HUES48 (cell line): Measurements from ENCODE around the gene ANKRD66.

Experiments
- H3K27ac ChIP-seq: one replicate; pipeline ENCODE4 v1.7.0; 2013; ENCODE audit warnings: low read depth, low read length, inconsistent platforms
- H3K27me3 ChIP-seq: 2 replicates; pipeline ENCODE4 v1.6.1; 2013; ENCODE audit warnings: mild to moderate bottlenecking, low read length; ENCODE audit not compliant: control insufficient read depth, insufficient read depth
- H3K36me3 ChIP-seq: 2 replicates; pipeline ENCODE4 v1.6.1; 2013; ENCODE audit warnings: low read length; ENCODE audit not compliant: control insufficient read depth, insufficient read depth
- H3K4me1 ChIP-seq: 2 replicates; pipeline ENCODE4 v1.6.1; 2013; ENCODE audit warnings: mild to moderate bottlenecking, low read length; ENCODE audit not compliant: control insufficient read depth, insufficient read depth
- H3K4me3 ChIP-seq: 2 replicates; pipeline ENCODE4 v1.5.1; 2013; ENCODE audit warnings: mild to moderate bottlenecking, low read depth, low read length
- H3K9ac ChIP-seq: 2 replicates; pipeline ENCODE4 v1.6.1; 2013; ENCODE audit warnings: mild to moderate bottlenecking, low read depth, low read length, moderate library complexity
- H3K9me3 ChIP-seq: 2 replicates; pipeline ENCODE4 v1.6.1; 2013; ENCODE audit warnings: low read length; ENCODE audit not compliant: control insufficient read depth, insufficient read depth

The ANKRD66 gene

GRCh38 chr6:46746696-46747095 is at the start of gene ANKRD66:
Gene ANKRD66 (plus strand): TSS chr6:46746933. CDS start chr6:46751949, 5,016 bp downstream.
- Histone ChIP-seq H3K9me3 (no peaks in the 10 kb centered on the region), H3K27me3 (no peaks in the 10 kb centered on the region), H3K4me3 (no peak within 1 kb of the TSS), H3K36me3 (no peaks in the 10 kb centered on the region), H3K4me1 (peaks cover 17% of the 10 kb centered on the region), H3K27ac (no peak within 1 kb of the TSS), H3K9ac (no peak within 1 kb of the TSS)

GRCh38 chr6:46699970-46700369 is 46.8 kb upstream of the ANKRD66 start:
- Histone ChIP-seq H3K36me3 (no peaks in the 10 kb centered on the region), H3K27ac (no peak overlapping the region), H3K9me3 (no peaks in the 10 kb centered on the region), H3K9ac (no peak overlapping the region), H3K27me3 (no peaks in the 10 kb centered on the region), H3K4me1 (no peaks in the 10 kb centered on the region; the same call in 1 of the 2 replicates), H3K4me3 (no peak overlapping the region)

- Histone ChIP-seq H3K9me3 (no peaks in the 10 kb centered on the region), H3K27ac (no peak overlapping the region), H3K4me1 (peaks cover 3% of the 10 kb centered on the region; the same call in 1 of the 2 replicates), H3K36me3 (no peaks in the 10 kb centered on the region), H3K27me3 (no peaks in the 10 kb centered on the region), H3K4me3 (no peak overlapping the region), H3K9ac (no peak overlapping the region)
Observed at GRCh38 chr6:46704562-46704961, 42.2 kb upstream of the ANKRD66 start.

- no peak overlapping the region for H3K9ac ChIP-seq
- no peak overlapping the region for H3K4me3 ChIP-seq
- H3K27me3 ChIP-seq, result no peaks in the 10 kb centered on the region
- no peak overlapping the region for H3K27ac ChIP-seq
- H3K36me3 ChIP-seq, result no peaks in the 10 kb centered on the region
- no peaks in the 10 kb centered on the region for H3K9me3 ChIP-seq
- H3K4me1 ChIP-seq, result peaks cover 3% of the 10 kb centered on the region; the same call in 1 of the 2 replicates
Observed at GRCh38 chr6:46706464-46706863, 40.3 kb upstream of the ANKRD66 start.

- H3K4me1 ChIP-seq, result no peaks in the 10 kb centered on the region
- no peak overlapping the region for H3K27ac ChIP-seq
- H3K4me3 ChIP-seq, result no peak overlapping the region
- H3K9ac ChIP-seq, result no peak overlapping the region
- no peaks in the 10 kb centered on the region for H3K9me3 ChIP-seq
- H3K27me3 ChIP-seq, result no peaks in the 10 kb centered on the region
- H3K36me3 ChIP-seq, result no peaks in the 10 kb centered on the region
Observed at GRCh38 chr6:46711491-46711890, 35.2 kb upstream of the ANKRD66 start.

- H3K36me3 ChIP-seq, result no peaks in the 10 kb centered on the region
- H3K27ac ChIP-seq, result no peak overlapping the region
- H3K4me3 ChIP-seq, result no peak overlapping the region
- H3K9ac ChIP-seq, result no peak overlapping the region
- no peaks in the 10 kb centered on the region for H3K9me3 ChIP-seq
- no peaks in the 10 kb centered on the region for H3K4me1 ChIP-seq
- no peaks in the 10 kb centered on the region for H3K27me3 ChIP-seq
Observed at GRCh38 chr6:46715141-46715540, 31.6 kb upstream of the ANKRD66 start.

- Histone ChIP-seq H3K36me3 (no peaks in the 10 kb centered on the region), H3K27ac (no peak overlapping the region), H3K4me3 (no peak overlapping the region), H3K4me1 (no peaks in the 10 kb centered on the region), H3K9me3 (no peaks in the 10 kb centered on the region), H3K9ac (no peak overlapping the region), H3K27me3 (no peaks in the 10 kb centered on the region)
Observed at GRCh38 chr6:46719099-46719498, 27.6 kb upstream of the ANKRD66 start.

GRCh38 chr6:46720401-46720800 is 26.3 kb upstream of the ANKRD66 start:
- H3K36me3 ChIP-seq, result no peaks in the 10 kb centered on the region
- no peaks in the 10 kb centered on the region for H3K9me3 ChIP-seq
- H3K27ac ChIP-seq, result no peak overlapping the region
- H3K27me3 ChIP-seq, result no peaks in the 10 kb centered on the region
- no peak overlapping the region for H3K9ac ChIP-seq
- H3K4me3 ChIP-seq, result no peak overlapping the region
- no peaks in the 10 kb centered on the region for H3K4me1 ChIP-seq

GRCh38 chr6:46729787-46730326 is 16.9 kb upstream of the ANKRD66 start:
- no peaks in the 10 kb centered on the region for H3K9me3 ChIP-seq
- no peaks in the 10 kb centered on the region for H3K36me3 ChIP-seq
- H3K27ac ChIP-seq, result no peak overlapping the region
- no peak overlapping the region for H3K9ac ChIP-seq
- no peak overlapping the region for H3K4me3 ChIP-seq
- peaks cover 3% of the 10 kb centered on the region; the same call in 1 of the 2 replicates for H3K4me1 ChIP-seq
- H3K27me3 ChIP-seq, result peaks cover 11% of the 10 kb centered on the region

GRCh38 chr6:46730921-46731461 is 15.7 kb upstream of the ANKRD66 start:
- H3K4me3 ChIP-seq, result no peak overlapping the region

GRCh38 chr6:46733341-46733801 is 13.4 kb upstream of the ANKRD66 start:
- Histone ChIP-seq H3K36me3 (no peaks in the 10 kb centered on the region), H3K27me3 (peaks cover 34% of the 10 kb centered on the region), H3K9ac (no peak overlapping the region), H3K27ac (no peak overlapping the region), H3K9me3 (no peaks in the 10 kb centered on the region), H3K4me1 (peaks cover 11% of the 10 kb centered on the region; the same call in 1 of the 2 replicates), H3K4me3 (no peak overlapping the region)

More at GRCh38 chr6:46730921-46731461, 15.7 kb upstream of the ANKRD66 start:
- Histone ChIP-seq H3K27me3 (peaks cover 22% of the 10 kb centered on the region), H3K4me1 (peaks cover 8% of the 10 kb centered on the region; the same call in 1 of the 2 replicates), H3K9ac (no peak overlapping the region), H3K36me3 (no peaks in the 10 kb centered on the region), H3K9me3 (no peaks in the 10 kb centered on the region), H3K27ac (no peak overlapping the region)
